GM21447 (cell line): ENCODE measurements around the gene ST7.

Source experiments
- ATAC-seq: cut with Tn5 transposase; IDR thresholded peaks from one replicate; pipeline ENCODE4 v1.9.1; 2021; ENCODE audit not compliant: unreplicated experiment

The ST7 gene

DNA sequence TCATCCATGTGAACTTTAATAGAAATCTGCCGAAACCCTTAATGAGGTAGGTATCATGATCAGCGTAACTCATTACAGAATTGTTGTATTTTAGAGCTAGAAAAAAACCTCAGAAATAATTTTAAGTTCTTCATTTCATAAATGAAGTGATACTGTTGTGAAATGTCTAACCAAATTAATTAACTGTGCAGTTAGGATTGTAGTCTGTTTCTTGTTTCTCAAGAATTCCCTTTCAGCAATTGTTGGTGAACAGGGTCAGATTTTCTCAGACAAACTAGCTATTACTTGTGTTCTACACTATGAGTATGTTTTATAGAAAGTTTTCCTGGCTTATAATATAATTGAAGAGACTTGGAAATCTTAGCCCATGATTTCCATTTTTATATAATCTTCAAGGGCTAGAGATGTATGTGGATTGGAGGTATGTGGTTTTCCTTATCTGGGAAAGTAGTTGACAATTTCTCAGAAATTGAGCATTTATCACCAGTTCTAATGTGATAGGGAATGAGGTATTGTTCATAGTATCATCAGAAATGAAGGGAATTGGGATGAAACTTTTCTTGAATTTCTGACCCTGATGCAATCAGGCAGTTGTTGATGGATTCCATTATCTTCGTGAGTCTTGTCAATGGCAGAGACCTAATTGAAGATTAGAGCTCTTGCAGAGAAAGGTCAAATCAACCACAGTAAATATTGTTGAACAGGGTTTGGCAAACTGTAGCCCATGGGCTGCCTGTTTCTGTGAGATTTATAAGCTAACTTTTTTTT, 55.0 kb downstream of the ST7 start:
- ATAC-seq: no peak

DNA sequence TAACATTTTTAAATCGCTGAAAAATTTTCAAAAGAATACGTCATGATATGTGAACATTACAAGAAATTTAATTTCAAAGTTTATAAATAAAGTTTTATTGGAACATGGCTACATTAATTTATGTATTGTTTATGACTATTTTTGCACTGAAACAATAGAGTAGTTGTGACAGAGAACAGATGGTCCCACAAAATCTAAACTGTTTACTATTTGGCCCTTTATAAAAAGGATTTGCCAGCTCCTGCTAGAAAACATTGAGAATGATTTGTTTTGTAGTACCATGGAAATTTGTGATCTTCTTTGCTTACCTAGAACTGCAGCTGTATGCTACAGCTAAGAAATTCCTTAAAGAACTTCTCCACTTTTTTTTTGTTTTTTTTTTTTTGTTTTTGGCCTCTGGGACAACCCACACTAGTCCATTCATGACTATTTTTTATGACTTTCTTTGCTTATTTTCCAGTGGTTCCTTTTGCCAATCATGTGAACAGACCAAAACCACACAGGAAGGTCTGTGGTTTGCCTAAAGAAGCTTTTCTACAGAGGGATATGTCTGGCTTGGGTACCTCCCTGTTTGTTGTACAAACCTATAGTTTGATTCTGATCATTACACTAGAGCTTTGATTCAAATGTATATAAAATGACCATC, 55.7 kb downstream of the ST7 start:
- no peak for ATAC-seq

DNA sequence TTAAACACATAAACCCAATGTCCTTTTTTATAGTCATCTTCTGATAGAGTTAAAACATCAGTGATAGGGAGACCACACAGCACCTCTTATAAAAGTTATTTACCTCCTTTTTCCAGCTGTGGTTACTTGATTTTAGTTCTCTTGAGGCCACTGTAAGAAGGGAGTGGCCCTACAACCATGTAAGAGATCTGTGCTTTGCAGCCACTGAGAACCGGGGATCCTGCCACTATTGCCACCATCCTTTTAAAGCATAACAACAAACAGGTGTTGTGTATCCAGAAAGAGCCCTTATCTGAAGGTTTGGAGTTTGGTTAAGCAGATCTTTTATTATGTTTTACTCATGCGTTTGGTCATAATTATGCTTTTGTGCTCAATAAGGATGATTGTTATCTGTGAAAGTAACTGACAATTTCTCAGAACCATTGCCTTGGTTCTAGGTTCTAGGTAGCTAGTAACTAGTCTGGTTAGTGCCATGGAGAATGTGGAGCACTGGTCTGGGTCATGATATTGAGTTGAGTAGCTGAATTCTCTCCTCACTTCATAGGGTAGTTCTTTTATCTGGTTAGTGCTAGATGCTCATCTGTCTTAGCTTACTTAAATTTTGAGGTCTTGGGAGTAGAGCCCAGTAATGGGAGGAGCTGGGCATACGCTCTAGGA, 56.5 kb downstream of the ST7 start:
- ATAC-seq: no peak

DNA sequence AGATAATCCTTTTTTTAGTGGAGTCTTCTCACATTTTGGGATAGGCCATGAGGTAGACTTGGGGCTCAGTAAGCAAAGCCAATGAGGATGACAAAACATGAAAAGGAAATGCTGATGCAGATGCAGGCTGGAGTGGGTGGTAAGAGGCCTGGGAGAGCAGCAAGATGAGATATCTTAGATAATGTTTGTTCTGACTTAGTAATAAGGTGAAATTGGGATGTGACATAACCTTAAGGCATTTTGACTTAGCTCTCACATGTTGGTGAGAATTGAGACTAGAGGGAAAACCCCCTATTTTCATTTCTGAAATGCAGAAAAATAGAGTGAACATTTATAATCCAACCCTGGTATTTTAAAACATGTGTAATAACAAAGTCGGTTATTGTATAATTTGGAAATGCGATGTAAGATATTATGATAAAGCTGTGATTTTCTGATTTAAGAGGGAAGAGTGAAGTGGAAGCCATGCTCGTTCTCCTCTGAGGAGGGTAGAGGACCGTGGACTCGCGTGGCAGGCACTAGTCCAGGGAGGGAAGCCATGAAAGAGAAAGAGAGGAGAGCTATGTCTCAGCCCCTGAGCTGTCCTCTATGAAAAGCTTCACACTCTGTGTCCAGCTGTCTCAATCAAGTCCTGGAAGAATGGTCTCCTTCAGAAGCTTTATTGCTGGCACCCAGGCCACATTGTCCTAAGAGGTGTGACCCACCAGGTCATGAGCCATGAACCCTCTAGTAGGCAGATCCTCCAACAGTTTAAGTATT, 57.3 kb downstream of the ST7 start:
- ATAC-seq: peak; percentile 45

DNA sequence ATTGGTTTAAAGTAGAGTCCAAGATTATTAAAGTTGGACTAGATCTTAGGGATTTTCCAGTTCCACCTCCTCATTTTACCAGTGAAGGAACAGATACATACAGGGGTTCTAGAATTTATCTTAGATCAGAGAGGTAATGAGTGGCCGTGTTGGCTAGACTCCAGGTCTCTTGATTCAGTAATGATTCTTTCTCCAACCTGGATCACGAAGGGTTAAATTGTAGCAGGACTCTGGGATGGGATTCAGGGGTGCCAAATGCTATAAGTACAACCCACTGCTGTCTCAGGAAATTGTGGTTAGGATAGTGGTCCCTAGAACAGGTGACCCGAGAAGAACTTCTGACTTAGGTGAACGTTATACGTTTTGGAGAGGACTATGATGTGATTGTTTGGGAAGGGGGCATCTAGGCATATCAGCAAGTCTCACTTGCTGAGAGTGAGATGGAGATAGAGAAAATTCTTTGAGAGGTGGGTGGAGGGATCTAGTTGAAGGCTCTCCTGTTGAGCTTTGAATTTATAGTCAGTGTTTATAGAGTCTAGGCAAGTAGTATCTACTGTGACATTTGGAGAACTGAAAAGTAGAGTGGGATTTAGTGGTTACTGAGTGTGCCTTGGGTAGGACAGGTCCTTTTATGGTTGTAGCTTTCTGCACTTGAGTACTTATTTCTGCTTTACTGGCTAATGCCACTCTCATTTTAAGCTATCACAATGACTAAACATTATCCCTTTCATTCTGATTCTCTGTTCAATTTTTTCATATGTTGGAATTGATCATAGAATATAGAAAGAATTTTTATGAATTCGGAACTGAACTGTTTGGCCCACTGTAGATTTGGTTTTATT, 58.3 kb downstream of the ST7 start:
- ATAC-seq: peak; percentile 83

DNA sequence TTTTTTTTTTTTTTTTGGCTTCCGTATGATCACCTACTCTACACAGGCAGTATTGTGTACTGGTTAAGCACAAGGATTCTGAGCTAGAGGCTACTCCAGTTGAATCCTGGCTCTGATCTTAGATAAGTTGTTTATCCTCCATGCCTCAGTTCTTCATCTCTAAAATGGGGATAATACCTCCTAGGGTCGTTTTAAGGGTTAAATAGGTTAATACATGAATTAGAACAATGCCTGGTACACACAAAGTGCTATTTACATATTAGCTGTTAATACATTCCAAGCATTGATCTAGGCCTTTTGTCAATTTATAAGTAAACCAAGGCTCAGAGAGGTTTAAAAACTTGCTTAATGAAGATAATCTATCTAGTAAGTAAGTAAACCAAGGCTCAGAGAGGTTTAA, 59.0 kb downstream of the ST7 start:
- peak; percentile 5 for ATAC-seq

DNA sequence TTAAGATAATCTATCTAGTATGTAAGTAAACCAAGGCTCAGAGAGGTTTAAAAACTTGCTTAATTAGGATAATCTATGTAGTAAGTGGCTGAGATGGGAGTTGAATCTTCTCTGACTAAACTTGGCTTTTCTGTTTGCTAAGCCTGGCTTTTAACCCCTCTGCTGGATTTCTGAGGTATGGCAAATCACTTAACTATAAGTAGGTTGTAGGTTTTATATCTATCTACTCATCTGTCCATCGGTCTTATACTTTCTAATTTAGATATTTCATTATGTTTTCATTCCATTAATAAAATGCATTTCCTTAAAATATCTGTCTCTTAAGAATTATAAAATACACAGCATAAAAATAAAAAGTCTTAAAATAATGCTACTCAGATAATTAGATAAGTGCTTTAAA, 59.4 kb downstream of the ST7 start:
- no peak for ATAC-seq

DNA sequence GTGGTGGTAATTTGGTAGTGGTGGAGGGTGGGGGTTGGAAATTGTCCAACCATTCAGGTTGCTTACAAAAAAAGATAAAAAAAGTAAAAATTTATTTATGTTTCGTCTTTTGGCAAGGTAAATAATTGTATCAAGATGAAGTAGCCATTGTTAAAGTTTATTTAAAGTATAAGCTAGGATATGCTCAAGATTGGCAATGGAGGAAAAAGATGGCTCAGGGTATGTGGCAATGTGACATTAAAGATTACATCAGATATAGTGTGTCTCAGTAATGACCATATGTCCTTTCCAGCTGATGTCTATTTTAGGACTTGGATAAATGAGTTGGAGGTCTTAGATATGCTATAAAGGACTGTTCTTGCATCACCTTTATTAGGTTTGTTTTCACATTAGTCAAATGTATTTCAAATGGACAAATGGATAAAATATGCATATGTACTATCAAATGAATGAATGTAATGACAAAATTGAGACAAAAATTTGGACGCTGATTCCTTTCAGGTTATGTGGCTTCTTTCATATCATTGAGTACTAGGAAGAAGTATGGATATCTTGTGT, 60.9 kb downstream of the ST7 start:
- ATAC-seq: no peak

DNA sequence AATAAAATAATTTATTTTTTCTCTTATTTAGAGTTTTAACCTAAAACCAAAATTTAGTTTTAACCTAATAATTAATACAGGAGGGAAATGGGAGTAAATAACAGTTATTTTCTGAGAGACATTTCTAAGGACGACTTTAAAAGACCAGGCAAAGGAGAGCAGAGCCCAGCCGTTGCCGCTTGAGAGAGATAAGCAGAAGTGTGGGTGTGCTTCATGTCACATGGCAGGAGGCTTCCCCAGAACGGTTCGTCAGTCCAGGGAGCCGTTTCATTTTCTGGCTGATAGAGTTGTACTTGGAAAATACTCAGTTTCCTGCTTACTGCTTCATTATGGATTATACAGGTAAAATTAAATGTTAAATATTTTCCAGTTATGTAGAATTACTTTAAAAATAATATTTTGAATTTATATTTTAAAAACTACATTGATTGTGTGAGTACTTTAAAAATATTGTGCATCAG, 61.4 kb downstream of the ST7 start:
- ATAC-seq: peak; percentile 26

DNA sequence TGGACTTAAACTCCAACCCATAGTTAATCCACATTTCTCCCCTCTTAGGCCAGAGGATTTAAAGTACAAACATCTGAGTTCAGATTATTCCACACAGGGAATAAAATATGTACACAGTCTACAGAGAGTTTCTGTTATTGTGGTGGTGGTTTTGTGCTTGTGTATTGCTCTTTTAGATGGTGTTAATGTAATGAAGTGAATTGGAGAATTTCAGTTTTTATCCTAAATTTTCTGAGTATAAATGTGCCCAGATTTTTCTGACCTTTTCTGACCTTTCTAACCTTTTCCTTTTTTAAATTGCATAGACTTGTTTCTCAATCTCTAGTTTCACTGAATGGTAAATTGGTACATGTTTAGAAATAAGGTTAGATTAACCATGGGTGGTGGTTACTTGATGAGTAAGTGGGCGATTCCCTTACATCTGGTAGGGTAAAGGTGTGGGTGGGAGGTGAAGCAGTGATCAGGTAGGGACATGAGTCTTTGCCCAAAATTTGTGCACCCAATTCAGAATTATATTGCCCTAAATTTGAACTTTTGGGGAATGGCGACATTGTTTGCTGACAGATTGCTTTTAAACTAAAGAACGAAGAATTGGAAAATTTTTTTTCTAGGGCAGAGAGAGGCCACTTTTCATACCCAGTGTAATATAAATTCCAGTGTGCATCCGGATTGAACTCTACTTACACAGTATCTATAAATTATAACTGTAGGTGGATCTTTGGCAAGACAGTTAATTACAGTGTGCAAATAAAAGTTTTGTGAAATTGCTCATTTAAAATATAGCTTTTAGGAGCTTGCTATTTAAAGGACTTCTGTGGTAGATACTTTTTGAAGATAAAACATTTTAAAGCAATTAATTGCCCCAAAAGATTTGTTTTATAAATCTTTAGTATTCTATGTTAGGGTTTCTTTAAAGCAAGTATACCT, 62.2 kb downstream of the ST7 start:
- ATAC-seq: no peak

DNA sequence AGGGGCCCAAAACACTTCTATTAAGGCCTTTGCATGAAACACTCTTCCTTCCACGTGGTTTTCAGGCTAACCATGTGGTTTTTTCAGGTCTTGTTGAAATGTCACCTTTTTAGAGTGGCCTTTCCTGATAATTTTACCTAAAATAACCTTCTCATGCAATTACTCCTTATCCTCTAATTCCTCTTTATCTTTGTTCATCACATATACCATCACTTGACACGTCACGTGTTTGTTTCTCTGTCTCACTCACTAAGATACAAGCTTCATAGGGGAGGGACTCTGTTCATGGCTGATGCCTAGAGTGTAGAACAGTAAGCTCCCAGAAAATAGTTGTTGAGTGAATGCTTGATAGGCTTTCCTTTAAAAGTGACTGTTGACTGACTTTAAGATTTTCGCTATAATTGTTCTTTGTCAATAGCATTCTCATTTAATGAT, 63.7 kb downstream of the ST7 start:
- ATAC-seq: no peak

DNA sequence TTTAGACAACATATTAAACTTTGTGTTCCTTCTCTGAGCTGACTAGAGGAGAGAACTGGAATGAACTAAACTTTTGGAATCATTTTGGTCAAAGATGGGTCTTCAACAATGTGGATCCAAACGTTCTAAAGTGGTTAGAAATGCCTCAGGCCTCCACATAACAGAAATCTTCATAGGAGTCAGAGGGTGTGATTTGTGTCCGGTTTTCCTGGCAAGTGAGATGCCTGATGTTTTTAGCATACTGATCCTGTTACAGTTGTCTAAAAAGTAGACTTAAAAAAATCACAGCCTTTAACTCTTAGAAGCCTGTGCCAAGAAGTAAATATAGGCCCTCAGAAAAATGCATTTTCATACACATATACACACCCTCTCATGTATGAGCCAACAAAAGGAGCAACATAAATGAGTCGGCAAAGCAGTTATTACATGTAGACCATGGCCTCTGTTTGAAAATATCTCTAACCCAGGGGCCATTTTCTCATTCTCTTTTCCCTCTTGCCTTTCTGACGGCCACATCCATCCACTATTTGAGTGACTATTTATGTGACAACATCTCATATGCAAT, 64.5 kb downstream of the ST7 start:
- ATAC-seq: no peak

DNA sequence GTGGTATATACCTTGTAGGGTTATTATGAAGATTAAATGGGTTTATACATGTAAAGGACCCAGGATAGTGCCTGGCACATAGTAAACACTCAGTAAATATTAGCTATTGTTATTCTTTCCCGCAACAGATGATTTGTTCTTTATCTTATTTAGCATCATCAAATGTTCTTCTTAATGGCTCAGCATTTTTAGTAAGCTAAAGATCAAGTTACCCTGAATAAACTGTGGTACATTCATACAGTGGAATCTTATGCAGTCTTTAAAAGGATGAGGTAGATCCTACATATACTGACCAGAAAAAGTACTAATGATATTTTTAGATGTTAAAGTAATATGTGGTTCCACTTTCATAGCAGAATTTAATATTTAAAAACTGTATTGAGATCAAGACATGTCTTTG, 65.4 kb downstream of the ST7 start:
- no peak for ATAC-seq

DNA sequence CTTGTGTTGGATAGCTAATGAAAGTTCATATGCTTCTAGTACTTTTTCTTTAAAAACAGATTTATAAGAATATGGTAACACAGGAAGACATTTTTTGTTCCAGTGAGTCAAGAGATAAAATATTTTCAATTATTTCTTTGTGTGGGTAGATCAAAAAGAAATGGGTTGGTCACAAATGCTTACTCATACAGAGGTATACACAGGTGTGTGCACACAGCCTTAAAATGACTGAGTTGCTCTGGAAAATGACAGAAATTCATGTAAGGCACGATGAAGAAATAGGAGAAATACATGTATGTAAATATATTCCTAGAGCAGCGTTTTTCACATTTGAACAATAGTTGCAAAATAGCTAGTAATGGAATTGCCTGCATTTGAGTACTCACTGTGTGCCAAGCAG, 66.0 kb downstream of the ST7 start:
- ATAC-seq: no peak

DNA sequence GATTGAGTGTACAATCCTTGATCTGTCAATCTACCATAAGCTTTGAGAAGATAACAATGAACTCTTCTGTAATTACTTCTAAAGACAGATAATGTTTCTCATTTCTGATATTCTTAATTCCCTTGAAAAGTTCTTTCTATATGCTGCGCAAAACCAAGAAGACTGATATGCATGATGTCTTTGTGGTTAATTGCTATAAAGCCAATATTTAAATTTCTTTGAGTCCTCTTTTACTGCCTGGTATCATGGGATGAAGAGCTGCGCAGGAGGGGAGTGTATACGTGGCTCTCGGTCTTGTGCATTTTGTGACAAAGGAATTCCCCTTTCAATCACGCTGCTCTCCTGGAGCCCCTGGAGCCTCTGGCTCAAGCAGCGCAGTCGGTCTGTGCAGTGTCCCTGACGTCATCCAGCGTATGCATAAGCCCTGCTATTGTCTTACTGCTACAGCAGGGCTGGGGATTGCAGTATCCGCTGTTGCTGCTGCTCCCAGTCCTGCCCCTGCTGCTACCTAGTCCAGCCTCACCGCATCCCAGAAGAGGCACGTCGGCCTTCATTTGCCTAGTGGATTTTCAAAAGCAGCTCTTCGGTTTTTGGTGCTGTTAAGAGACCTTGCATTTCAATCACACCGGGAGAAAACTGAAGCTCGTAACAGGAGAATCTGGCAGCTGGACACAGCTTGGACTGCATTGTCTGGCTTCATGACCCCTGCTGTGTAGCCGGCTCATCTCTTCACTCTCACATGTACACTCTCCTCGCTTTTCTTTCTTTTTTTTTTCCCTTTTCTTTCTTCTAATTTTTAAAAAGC, 66.7 kb downstream of the ST7 start:
- ATAC-seq: no peak

DNA sequence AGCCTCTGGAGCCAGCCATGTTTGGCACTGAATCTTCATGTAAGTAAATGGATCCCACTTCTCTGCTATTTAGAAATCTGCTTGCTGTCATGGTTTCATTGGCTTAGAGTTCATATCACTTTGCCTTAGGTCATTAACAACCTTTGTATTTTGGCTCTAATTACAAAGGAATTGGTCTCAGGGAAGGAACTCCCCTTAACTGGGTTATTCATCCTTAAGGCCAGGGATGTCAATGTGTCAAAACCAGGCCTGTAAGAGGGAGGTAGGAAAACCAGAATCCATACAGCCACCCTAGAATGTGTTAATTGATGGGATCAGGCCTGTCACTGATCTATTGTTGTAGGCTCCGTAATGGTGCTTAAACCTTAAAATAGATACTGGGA, 67.3 kb downstream of the ST7 start:
- no peak for ATAC-seq

DNA sequence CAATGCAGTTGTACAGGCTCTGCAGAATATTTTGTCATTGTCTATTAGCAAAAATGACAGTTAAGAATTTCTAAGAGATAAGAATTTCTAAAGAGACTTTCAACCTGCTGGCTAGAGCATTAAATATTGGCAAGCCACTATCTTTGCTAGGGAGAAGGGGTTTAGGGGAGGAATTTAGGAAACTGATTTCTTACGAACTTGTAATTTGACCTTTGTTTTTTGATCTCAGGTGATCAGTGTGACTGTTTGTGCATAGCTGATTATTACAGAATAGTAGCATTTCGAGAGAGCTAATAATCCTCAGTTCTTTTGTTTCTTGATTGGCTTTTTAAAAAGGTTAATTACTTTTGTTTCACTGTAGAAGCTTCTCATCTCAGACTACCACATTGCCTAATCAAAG, 68.1 kb downstream of the ST7 start:
- ATAC-seq: no peak

DNA sequence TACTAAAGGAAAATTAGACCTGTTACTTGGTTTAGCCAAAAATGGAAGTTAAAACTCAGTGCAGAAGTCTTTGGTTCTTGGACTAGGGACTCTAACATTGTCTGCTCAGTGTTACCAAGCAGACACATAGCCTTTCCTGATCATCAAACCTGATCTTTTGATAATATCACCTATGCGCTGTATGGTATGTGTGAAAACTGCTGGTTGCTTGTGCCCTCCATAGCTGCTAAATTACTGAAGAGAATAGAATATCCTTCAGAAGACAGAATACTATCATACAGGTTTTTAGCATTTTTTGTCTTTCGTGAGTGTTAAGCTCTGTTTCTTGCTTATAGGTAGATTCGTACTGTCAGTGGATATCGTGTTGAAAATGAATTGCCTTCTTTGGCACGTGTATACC, 68.7 kb downstream of the ST7 start:
- no peak for ATAC-seq
